Thyroid gland (tissue), 4 donors: ENCODE data around the gene TLE1. TPM values are rescaled to one million over a fixed set of nuclear protein-coding genes. Genes with fewer than 3 reads are reported as not detected.
A peak's percentile ranks its signal among the peaks of the same experiment; 100 is the strongest.

Source experiments
- DNase-seq, 2 donors: peaks; one replicate each; pipeline ENCODE4 v3.0.0-alpha.2; 2019
- H3K27ac ChIP-seq, 3 donors: fragments of 200-600 bp; sonication (generic); 1 replicate in 2 of 3; 2 replicates in 1 of 3; pipeline ENCODE4 v1.5.1; 2016 to 2019; ENCODE audit warnings: mild to moderate bottlenecking in 1 of 3, moderate library complexity in 1 of 3
- H3K27me3 ChIP-seq: fragments of 200-600 bp; sonication (generic); one replicate; pipeline ENCODE4 v1.5.1; 2019
- H3K36me3 ChIP-seq, 2 donors: fragments of 200-600 bp; sonication (generic); one replicate each; pipeline ENCODE4 v1.5.1; 2016 to 2019
- H3K4me1 ChIP-seq, 2 donors: fragments of 200-600 bp; sonication (generic); one replicate each; pipeline ENCODE4 v1.5.1; 2017 to 2019
- H3K4me3 ChIP-seq, 3 donors: fragments of 200-600 bp; sonication (generic); replicated peaks in 1 of 3; 1 replicate in 2 of 3; 2 replicates in 1 of 3; pipeline ENCODE4 v1.5.1; 2016; ENCODE audit warnings: mild to moderate bottlenecking in 1 of 3
- H3K9me3 ChIP-seq: fragments of 200-600 bp; sonication (generic); one replicate; pipeline ENCODE4 v1.5.1; 2017
- CTCF ChIP-seq, 6 experiments: fragments of 200-600 bp in 3 of 6; fragments of 450-650 bp in 3 of 6; sonication (generic) in 3 of 6; IDR thresholded peaks; one replicate each; pipeline ENCODE4 v1.5.1; 2016 to 2019; ENCODE audit warnings: antibody characterized with exemption in 6 of 6, mild to moderate bottlenecking in 2 of 6, inconsistent platforms in 1 of 6, moderate library complexity in 1 of 6
- POLR2A ChIP-seq, 2 donors: fragments of 450-650 bp; IDR thresholded peaks; one replicate each; pipeline ENCODE4 v1.6.1; 2017; ENCODE audit warnings: antibody characterized with exemption in 2 of 2, mild to moderate bottlenecking in 2 of 2, moderate library complexity in 1 of 2
- WGBS, 2 donors: methylation state at CpG; one replicate each; pipeline ENCODE4 v1.1.5; 2017; 5-methylcytosine and 5-hydroxymethylcytosine counted together
- intact Hi-C: fragments of 100-400 bp; cut with DNase I; formaldehyde crosslinking; loops from one replicate; pipeline ENCODE4 v1.15.1; 2023
- total RNA-seq, 4 donors: library from RNA; depleted of rRNA; stranded (reverse); fragments of >200 nt; gene quantifications; one replicate each; pipeline ENCODE4 v1.2.3, GENCODE V29; 2016

Gene TLE1
- total RNA-seq, 4 donors from 2014 or later = 40.7 to 91.1 (median 58.4) TPM

- intact Hi-C loops = no loop called here
- H3K36me3 ChIP-seq = no peaks in the 10 kb centered on the region
- peaks cover 21 to 30% of the 10 kb centered on the region in 2 donors for H3K4me1 ChIP-seq
- H3K27me3 ChIP-seq = no peaks in the 10 kb centered on the region
- H3K9me3 ChIP-seq = no peaks in the 10 kb centered on the region
- TF ChIP-seq CTCF (IDR thresholded peaks at IDR 0.05) = no peak
- no peak for TF ChIP-seq POLR2A (IDR thresholded peaks at IDR 0.05)
- no peak for DNase-seq
- no peak overlapping the region for H3K4me3 ChIP-seq
- 93 to 97% methylated on average over 4 of the region's 4 CpGs for WGBS, 2 donors
- H3K27ac ChIP-seq = peak overlapping the region; percentile 71 to 85 (median 76)
Observed at GRCh38 chr9:81559197-81559596, 130.2 kb downstream of the TLE1 start.

DNA sequence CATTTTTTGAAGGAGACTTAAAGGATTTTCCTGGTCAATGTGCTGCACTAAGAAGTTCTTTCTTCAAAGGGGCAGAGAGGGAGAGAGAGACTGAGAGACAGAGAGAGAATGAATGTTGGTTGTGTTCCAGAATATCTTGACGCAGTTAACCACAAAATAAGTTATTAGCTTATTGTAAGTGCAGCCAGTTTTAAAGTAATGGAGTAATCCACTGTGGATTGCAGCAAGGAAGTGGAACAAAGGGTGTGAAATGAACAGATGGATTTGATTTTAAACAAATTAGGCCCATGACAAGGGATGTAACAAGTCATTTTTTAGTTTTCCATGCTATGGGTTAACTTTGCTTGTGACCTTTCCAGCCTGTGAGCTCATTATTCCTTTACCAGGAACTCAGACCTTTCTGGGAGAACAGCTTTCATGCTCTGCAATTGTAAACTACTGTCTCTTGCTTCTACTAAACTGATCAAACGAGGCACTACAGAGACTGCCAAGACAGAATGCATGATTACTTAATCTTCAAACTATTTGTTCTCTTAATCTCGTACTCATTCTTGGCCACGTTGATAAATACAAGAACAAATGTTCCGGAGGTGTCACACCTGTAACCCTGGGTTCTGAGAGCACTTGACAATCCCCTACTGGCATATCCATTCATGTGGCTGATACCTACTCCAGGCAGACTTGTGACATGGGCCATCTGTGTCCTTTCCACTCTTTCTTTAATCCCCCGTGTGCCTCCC lies 131.1 kb downstream of the TLE1 start:
- Histone ChIP-seq H3K4me3 (no peak overlapping the region), H3K36me3 (no peaks in the 10 kb centered on the region), H3K9me3 (no peaks in the 10 kb centered on the region), H3K4me1 (peaks cover 21 to 30% of the 10 kb centered on the region in 2 donors), H3K27ac (peak overlapping the region; percentile 71 to 85 (median 76)), H3K27me3 (no peaks in the 10 kb centered on the region)
- peak; percentile 43 to 54 for DNase-seq
- 21 to 25% methylated on average over 6 of the region's 6 CpGs for WGBS, 2 donors
- intact Hi-C loops = no loop called here
- TF ChIP-seq CTCF (IDR thresholded peaks at IDR 0.05) = peak in 1 of 6 experiments; percentile 16
- TF ChIP-seq POLR2A (IDR thresholded peaks at IDR 0.05) = peak in 1 of 2 donors; percentile 35

- 15 to 25% methylated on average over 2 of the region's 2 CpGs for WGBS, 2 donors
- TF ChIP-seq POLR2A (IDR thresholded peaks at IDR 0.05) = no peak
- TF ChIP-seq CTCF (IDR thresholded peaks at IDR 0.05) = no peak
- Histone ChIP-seq H3K27ac (peak overlapping the region; percentile 71 to 85 (median 76)), H3K9me3 (no peaks in the 10 kb centered on the region), H3K27me3 (no peaks in the 10 kb centered on the region), H3K36me3 (no peaks in the 10 kb centered on the region), H3K4me3 (no peak overlapping the region), H3K4me1 (peaks cover 21 to 30% of the 10 kb centered on the region in 2 donors)
- intact Hi-C loops = no loop called here
- no peak for DNase-seq
Observed at GRCh38 chr9:81557452-81558090, 131.8 kb downstream of the TLE1 start.

DNA sequence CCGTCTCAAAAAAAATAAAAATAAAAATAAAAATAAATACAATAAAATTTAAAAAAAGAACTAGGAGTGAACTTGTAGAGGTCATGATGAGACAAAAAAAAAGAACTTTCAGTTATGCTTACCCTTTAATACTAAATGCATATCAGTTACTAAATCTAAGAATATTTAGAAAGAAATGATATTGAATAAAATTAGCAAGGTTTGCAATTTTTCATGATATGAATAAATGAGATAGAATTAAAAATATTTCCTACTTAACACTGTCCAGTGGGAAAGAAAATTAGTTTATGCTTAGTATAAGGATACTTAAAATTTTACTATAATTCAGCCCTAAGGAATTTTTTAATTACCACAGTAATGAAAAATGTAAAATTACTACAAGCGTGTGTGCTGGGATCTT lies 132.4 kb downstream of the TLE1 start:
- Histone ChIP-seq H3K4me1 (peaks cover 21 to 30% of the 10 kb centered on the region in 2 donors), H3K27ac (peak overlapping the region in 1 of 3 donors; percentile 76), H3K9me3 (no peaks in the 10 kb centered on the region), H3K4me3 (no peak overlapping the region), H3K27me3 (no peaks in the 10 kb centered on the region), H3K36me3 (no peaks in the 10 kb centered on the region)
- no peak for DNase-seq
- intact Hi-C loops = no loop called here
- TF ChIP-seq POLR2A (IDR thresholded peaks at IDR 0.05) = no peak
- no peak for TF ChIP-seq CTCF (IDR thresholded peaks at IDR 0.05)
- 89 to 91% methylated on average over 2 of the region's 2 CpGs for WGBS, 2 donors

DNA sequence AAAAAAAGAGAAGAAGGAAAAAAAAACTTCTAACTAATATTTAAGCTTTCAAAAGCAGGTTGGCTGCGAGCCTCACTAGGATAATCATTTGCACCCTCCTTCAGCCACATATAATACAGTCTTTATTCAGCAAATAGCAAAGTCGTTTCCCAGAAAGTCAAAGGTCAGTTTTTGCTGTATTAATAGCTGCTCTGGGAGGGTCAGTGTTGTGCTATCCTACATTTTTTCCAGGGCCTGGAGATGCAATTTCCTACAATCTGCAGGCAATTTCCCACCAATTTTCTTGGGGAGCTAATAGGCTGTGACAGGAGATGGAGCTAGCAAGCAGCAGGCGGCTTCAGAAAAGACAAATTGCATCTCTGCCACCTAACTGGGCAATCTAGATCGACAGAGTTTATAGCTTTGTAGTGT lies 136.8 kb downstream of the TLE1 start:
- H3K27ac ChIP-seq = no peak overlapping the region
- TF ChIP-seq CTCF (IDR thresholded peaks at IDR 0.05) (no peak), POLR2A (IDR thresholded peaks at IDR 0.05) (no peak)
- WGBS, 2 donors = 76% methylated on average over 4 of the region's 4 CpGs
- no peaks in the 10 kb centered on the region for H3K27me3 ChIP-seq
- H3K9me3 ChIP-seq = no peaks in the 10 kb centered on the region
- no peaks in the 10 kb centered on the region for H3K36me3 ChIP-seq
- H3K4me1 ChIP-seq = peaks cover 19 to 20% of the 10 kb centered on the region in 2 donors
- H3K4me3 ChIP-seq = no peak overlapping the region
- intact Hi-C loops = no loop called here
- no peak for DNase-seq
